GM12891 (cell line): ENCODE results near the gene CLIC6.

Experiments used
- POLR2A ChIP-seq: IDR thresholded peaks from 2 replicates; pipeline ENCODE4 v1.6.1; 2011; ENCODE audit warnings: low read depth, low read length, control low read depth
- POLR2AphosphoS5 ChIP-seq: IDR thresholded peaks from 2 replicates; pipeline ENCODE4 v1.6.1; 2011; ENCODE audit warnings: low read depth, low read length, control low read depth
- SPI1 ChIP-seq: IDR thresholded peaks from 2 replicates; pipeline ENCODE4 v1.6.1; 2011; ENCODE audit warnings: low read depth, low read length, control low read depth
- TAF1 ChIP-seq: IDR thresholded peaks from 2 replicates; pipeline ENCODE4 v1.6.1; 2011; ENCODE audit warnings: low read depth, low read length, control low read depth

GRCh38 chr21:34690793-34691175 is 22.0 kb downstream of the CLIC6 start:
- TF ChIP-seq POLR2A: no peak
- TF ChIP-seq SPI1: no peak
- no peak for TF ChIP-seq TAF1
- no peak for TF ChIP-seq POLR2AphosphoS5
